ENCODE measurements around the gene UBASH3A. TPM values are rescaled to one million over a fixed set of nuclear protein-coding genes. Genes with fewer than 3 reads are reported as not detected.

Gene UBASH3A
- total RNA-seq, 2 donors from 2014 or later, result 0.12 TPM; not detected in 1

DNA sequence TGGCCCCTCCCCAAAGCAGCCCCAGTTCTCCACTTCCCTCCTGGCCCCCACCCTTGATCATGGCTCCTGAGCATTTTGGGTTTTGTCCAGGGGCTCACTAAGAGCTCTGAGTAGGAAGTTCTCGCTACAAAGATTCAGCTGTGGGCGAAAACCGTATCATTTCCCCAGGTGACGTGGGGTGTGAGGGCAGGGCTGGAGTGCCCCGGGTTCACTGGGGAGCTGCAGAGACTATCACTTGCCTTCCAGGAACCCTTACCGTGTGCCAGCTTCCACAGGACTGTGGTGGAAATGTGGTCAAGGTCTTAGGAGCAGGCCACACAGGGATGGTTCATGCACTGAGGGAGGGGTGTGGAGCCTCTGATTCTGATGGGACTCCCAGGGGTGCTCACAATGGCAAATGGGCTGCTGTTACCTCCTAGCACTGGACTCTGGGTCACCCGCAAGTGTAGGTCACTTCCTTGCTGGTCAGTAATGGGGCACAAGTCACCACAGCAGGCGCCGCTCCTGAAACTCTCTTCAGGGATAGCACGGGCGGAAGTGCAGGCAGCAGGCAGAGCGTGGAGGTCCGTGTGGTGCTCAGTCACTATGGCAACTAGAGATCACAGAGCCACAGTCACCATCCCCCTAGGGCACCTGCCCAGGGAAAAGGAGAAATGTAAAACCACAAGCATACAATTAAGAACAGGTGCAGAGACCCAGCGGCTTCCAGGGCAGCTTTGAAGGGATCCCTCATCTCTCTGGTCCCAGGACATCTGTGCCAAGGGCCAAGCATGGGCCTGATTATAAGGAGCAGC lies 56.9 kb downstream of the UBASH3A start:
- Histone ChIP-seq H3K36me3 (no peaks in the 10 kb centered on the region), H3K4me3 (no peak overlapping the region), H3K4me1 (no peaks in the 10 kb centered on the region), H3K27me3 (no peaks in the 10 kb centered on the region), H3K9me3 (no peaks in the 10 kb centered on the region), H3K27ac (no peak overlapping the region)
- TF ChIP-seq, protein P1, sequence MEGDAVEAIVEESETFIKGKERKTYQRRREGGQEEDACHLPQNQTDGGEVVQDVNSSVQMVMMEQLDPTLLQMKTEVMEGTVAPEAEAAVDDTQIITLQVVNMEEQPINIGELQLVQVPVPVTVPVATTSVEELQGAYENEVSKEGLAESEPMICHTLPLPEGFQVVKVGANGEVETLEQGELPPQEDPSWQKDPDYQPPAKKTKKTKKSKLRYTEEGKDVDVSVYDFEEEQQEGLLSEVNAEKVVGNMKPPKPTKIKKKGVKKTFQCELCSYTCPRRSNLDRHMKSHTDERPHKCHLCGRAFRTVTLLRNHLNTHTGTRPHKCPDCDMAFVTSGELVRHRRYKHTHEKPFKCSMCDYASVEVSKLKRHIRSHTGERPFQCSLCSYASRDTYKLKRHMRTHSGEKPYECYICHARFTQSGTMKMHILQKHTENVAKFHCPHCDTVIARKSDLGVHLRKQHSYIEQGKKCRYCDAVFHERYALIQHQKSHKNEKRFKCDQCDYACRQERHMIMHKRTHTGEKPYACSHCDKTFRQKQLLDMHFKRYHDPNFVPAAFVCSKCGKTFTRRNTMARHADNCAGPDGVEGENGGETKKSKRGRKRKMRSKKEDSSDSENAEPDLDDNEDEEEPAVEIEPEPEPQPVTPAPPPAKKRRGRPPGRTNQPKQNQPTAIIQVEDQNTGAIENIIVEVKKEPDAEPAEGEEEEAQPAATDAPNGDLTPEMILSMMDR (IDR thresholded peaks at IDR 0.05), result no peak
- no peak for DNase-seq (ENCODE audit: low spot score)

DNA sequence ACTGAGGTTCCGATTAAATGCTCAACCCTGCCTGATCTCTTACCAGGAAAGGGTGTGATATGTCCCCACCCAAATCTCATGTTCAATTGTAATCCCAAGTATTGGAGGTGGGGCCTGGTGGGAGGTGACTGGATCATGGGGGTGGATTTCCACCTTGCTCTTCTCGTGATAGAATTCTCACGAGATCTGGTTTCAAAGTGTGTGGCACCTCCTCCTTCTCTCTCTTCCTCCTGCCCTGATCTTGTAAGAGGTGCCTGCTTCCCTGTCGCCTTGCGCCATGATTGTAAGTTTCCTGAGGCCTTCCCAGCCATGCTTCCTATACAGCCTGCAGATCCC lies 57.5 kb downstream of the UBASH3A start:
- TF ChIP-seq, protein P1 (IDR thresholded peaks at IDR 0.05), result no peak
- DNase-seq (ENCODE audit: low spot score), result no peak
- Histone ChIP-seq H3K27me3 (no peaks in the 10 kb centered on the region), H3K4me3 (no peak overlapping the region), H3K4me1 (no peaks in the 10 kb centered on the region), H3K27ac (no peak overlapping the region), H3K36me3 (no peaks in the 10 kb centered on the region), H3K9me3 (no peaks in the 10 kb centered on the region)

DNA sequence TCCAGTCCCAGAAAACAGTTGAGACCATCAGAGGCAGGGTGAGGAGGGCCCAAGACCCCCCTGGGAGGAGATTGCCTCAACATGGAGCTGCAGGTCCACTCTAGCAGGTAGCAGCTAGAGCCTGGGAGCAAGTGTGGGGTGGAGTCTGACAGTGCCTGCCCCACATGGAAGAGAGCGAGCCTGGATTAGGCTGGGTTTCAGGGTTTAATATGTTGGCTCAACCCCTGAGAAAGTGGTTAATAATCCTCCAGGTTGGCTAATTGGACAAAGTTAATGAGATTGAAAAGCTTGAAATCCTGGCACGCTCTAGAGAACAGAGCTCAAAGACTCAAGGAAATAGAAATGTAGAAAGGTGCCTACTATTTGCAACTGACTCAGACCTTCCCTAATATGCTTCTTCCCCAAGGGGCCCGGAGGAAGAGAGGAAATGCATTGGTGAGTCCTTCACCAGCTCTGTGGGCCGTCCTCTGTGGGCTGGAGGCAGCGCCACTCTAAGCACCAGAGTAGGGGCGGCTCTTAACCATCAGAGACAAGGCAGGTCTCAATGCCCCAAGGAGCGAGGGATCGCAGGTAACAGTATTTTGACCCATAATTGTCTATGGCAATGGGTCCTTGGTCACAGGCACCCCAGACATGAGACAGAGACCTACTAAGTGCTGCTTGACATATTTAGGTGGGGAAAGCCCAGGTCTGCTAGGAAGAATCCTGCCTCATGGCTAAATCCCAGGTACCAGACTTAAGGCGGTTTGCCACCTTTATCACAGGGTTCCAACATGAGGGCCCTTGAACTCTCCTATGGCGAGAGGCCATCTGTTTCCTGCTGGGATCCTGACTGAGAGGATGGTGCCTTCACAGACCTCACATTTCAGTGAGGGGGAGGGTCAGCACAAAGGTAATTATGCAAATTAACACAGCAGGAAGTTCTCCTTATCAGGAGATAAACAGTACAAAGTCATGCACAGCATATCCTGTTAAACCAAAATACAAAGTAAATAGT lies 58.5 kb downstream of the UBASH3A start:
- Histone ChIP-seq H3K4me3 (no peak overlapping the region), H3K27ac (no peak overlapping the region), H3K9me3 (no peaks in the 10 kb centered on the region), H3K4me1 (no peaks in the 10 kb centered on the region), H3K36me3 (no peaks in the 10 kb centered on the region), H3K27me3 (no peaks in the 10 kb centered on the region)
- TF ChIP-seq, protein P1 (IDR thresholded peaks at IDR 0.05), result no peak
- no peak for DNase-seq (ENCODE audit: low spot score)

DNA sequence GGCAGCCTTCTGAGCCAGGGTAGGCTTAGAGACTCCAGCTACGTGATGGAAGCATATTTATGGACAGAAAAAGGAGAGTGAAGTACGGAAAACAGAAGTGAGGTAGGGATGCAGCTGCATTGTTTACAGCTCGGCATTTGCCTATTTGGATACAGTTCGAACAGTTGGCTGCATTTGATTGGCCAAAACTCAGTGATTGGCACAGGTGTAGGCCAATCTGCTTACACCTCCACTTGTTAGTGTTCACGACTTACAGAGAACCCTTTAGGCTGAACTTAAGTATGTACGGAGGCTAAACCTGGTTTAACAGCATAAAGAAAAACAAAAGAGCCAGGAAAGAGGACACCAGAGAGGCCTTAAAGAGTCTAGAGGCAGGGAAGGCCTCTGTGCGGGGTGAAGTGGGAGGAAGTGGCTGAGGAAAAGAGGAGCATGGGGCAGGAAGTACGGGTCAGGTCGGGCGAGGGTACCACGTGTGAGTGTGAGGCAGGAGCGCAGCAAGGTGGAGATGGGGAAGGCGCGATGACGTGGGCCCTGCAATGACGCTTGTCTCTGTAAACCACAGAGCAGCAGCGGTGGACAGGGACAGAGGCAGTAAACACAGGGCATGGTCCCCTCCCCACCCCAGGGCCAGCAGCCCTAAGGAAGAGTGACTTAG lies 60.3 kb downstream of the UBASH3A start:
- no peaks in the 10 kb centered on the region for H3K4me1 ChIP-seq
- H3K4me3 ChIP-seq, result no peak overlapping the region
- no peak overlapping the region for H3K27ac ChIP-seq
- no peaks in the 10 kb centered on the region for H3K36me3 ChIP-seq
- no peaks in the 10 kb centered on the region for H3K9me3 ChIP-seq
- no peak for DNase-seq (ENCODE audit: low spot score)
- H3K27me3 ChIP-seq, result no peaks in the 10 kb centered on the region
- TF ChIP-seq, protein P1 (IDR thresholded peaks at IDR 0.05), result no peak

DNA sequence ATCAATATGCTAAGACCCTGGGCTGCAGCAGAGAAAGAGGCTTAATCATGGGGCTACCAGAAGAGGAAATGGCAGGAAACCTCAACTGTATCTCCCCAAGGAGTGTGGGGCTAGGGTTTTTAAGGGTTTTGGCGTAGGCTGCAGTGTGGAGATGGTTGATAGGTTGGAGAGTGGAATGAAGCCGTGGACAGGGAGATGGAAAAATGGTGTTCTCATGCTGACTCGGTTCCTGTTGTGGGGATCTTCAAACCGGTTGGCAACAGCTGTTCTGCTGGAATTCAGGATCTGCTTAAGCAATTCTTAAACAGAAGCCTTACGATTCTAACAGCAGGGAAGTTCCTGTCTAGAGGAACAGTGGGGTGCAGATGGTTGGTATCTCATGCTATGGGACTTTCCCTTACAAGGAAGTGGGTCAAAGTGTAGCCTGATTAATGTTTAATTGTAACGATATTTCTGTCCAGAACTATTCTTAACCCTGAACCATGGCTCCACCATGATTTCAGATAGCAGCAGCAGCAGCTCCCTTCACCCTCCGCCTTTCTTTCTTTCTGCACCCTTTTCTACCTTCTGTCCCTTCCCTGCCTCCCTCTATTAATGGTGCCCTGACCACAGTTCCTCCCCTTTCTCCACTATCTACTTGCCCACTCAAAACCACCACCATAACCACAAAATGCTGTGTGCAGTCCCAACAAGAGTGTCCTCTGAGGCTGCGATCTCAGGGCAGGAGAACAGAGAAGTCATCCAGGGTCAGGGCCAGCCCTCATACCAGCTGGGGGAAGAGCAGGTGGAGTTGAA lies 61.5 kb downstream of the UBASH3A start:
- no peaks in the 10 kb centered on the region for H3K27me3 ChIP-seq
- H3K4me3 ChIP-seq, result no peak overlapping the region
- no peak for DNase-seq (ENCODE audit: low spot score)
- H3K4me1 ChIP-seq, result no peaks in the 10 kb centered on the region
- no peak overlapping the region for H3K27ac ChIP-seq
- TF ChIP-seq, protein P1 (IDR thresholded peaks at IDR 0.05), result no peak
- no peaks in the 10 kb centered on the region for H3K36me3 ChIP-seq
- no peaks in the 10 kb centered on the region for H3K9me3 ChIP-seq

All from right atrium auricular region (tissue), 2 donors.